ENCODE results near the gene HCRT.

- no peak for TF ChIP-seq EZH2 (IDR thresholded peaks at IDR 0.05; ENCODE audit: borderline replicate concordance, insufficient read depth, low read length, poor library complexity, severe bottlenecking)
- TF ChIP-seq CTCF (IDR thresholded peaks at IDR 0.05; ENCODE audit: poor library complexity, severe bottlenecking) = no peak
- no peak for TF ChIP-seq RAD21 (conservative IDR thresholded peaks at IDR 0.05)
- TF ChIP-seq POLR2AphosphoS5 (IDR thresholded peaks at IDR 0.05) = no peak
- TF ChIP-seq EP300 (conservative IDR thresholded peaks at IDR 0.05; ENCODE audit: poor library complexity, severe bottlenecking) = no peak
Measured at GRCh38 chr17:42181851-42182207, 3.4 kb downstream of the HCRT start.

Measured in neural cell (in vitro differentiated cells).